Transverse colon (tissue), 4 donors: ENCODE measurements around the gene KAT2A. TPM values are rescaled to one million over a fixed set of nuclear protein-coding genes. Genes with fewer than 3 reads are reported as not detected.

Experiments used
- DNase-seq: peaks from one replicate; pipeline ENCODE4 v3.0.0-alpha.2; 2019
- H3K27ac ChIP-seq, 4 donors: fragments of 200-600 bp; sonication (generic); 2 replicates each; pipeline ENCODE4 v1.5.1; 2016 to 2018; ENCODE audit warnings: inconsistent platforms in 4 of 4
- H3K27me3 ChIP-seq: fragments of 200-600 bp; sonication (generic); 2 replicates; pipeline ENCODE4 v1.5.1; 2017; ENCODE audit warnings: inconsistent platforms
- H3K36me3 ChIP-seq, 4 donors: fragments of 200-600 bp; sonication (generic); 2 replicates each; pipeline ENCODE4 v1.5.1; 2017 to 2019; ENCODE audit warnings: inconsistent platforms in 4 of 4
- H3K4me1 ChIP-seq, 4 donors: fragments of 200-600 bp; sonication (generic); 2 replicates each; pipeline ENCODE4 v1.5.1; 2017 to 2020; ENCODE audit warnings: inconsistent platforms in 4 of 4
- H3K4me3 ChIP-seq, 4 donors: fragments of 200-600 bp; sonication (generic); 1 replicate in 1 of 4; 2 replicates in 3 of 4; pipeline versions ENCODE4 v1.5.1 to v1.6.1; 2017 to 2019; ENCODE audit warnings: inconsistent platforms in 4 of 4
- H3K9me3 ChIP-seq, 2 donors: fragments of 200-600 bp; sonication (generic); 2 replicates each; pipeline ENCODE4 v1.5.1; 2017 to 2019; ENCODE audit warnings: inconsistent platforms in 2 of 2
- EP300 ChIP-seq: sonication (generic); formaldehyde crosslinking; IDR thresholded peaks from one replicate; pipeline ENCODE4 v1.6.1; 2017; ENCODE audit warnings: antibody characterized with exemption, low read depth
- POLR2A ChIP-seq: fragments of 450-650 bp; IDR thresholded peaks from one replicate; pipeline ENCODE4 v1.6.1; 2016; ENCODE audit warnings: antibody characterized with exemption, mild to moderate bottlenecking, moderate library complexity
- POLR2AphosphoS5 ChIP-seq, 3 donors: sonication (generic); formaldehyde crosslinking; IDR thresholded peaks; one replicate each; pipeline ENCODE4 v1.6.1; 2016; ENCODE audit warnings: antibody characterized with exemption in 3 of 3
- WGBS, 2 donors: methylation state at CpG; one replicate each; pipeline ENCODE4 v1.1.5; 2018; ENCODE audit warnings: low coverage in 1 of 2; 5-methylcytosine and 5-hydroxymethylcytosine counted together
- in situ Hi-C, 4 donors: fragments of 200-750 bp; cut with MboI; loops; one replicate each; pipeline versions ENCODE4 v1.15.0 to v1.15.1; 2017; ENCODE audit warnings: low sequenced_read_pairs in 3 of 4, low pct_ligation_motif_present in 1 of 4, low pct_unique_long_range_greater_than_20kb in 1 of 4
- intact Hi-C: fragments of 100-400 bp; cut with DNase I; formaldehyde crosslinking; loops from one replicate; pipeline ENCODE4 v1.15.1; 2023; ENCODE audit warnings: low total_unique reads
- total RNA-seq, 4 donors: library from RNA; depleted of rRNA; stranded (reverse); fragments of >200 nt; gene quantifications; one replicate each; pipeline ENCODE4 v1.1.0, GENCODE V29; 2016
- TF ChIP-seq, protein P1 (sequence below), 5 experiments: fragments of 200-600 bp in 3 of 5; fragments of 450-650 bp in 2 of 5; sonication (generic) in 3 of 5; IDR thresholded peaks; 1 replicate in 2 of 5; 2 replicates in 3 of 5; pipeline ENCODE4 v1.5.1; 2016 to 2017; ENCODE audit warnings: antibody characterized with exemption in 5 of 5, inconsistent platforms in 3 of 5, mild to moderate bottlenecking in 2 of 5, moderate library complexity in 1 of 5

Gene KAT2A
- total RNA-seq, 4 donors from 2014 or later: 16.9 to 154 (median 48.9) TPM

DNA sequence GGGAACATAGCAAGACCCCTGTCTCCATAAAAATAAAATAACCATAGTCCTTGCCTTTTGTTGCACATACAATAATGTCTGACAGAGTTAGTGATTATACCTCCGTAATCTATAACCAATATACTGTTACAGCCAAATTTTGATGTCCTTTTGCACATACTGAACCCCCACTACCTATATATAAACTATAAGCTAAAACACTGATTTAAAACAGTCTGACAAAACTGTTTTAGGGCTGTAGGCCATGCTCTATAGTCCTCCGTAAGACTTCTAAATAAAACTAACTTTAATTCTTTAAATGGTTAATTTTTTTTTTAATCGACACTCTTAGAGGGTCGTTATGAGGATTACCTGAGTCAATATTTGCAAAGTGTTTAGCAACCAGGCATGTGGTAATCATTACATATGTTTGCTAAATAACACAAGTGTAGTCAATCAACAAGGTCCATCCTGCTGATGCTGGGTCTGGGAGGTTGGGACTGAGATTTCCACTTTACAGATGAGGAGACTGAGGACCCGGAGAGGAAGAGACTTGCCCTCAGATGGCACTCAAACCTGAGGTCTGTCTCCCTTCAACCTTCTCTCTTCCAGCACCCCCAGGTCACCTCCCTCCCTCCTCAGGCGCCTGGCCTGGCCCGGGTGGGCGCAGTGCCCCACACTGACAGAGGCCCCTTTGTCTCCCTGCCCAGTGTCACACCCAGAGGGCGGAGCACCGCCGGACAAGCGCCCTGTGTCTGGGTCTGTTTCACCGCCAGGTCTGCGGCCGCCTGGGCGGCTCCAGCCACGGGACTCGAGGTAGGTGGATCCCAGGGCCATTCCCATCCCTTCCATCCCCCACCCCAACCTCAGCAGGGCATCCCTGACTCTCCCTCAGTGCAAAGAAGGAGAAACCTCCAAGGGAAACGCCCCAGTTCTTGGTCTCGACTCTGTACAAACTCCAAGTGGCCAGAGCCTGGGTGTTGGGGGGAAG, 33.1 kb downstream of the KAT2A start:
- no peak overlapping the region for H3K27ac ChIP-seq
- H3K36me3 ChIP-seq: no peaks in the 10 kb centered on the region
- no peaks in the 10 kb centered on the region for H3K4me1 ChIP-seq
- in situ Hi-C loops (loop anchor here in 1 of 4 donors (25.0 kb wide), 1 partner anchor 351 kb away; the partner anchor contains the start of gene HAP1), intact Hi-C loops (no loop called here)
- H3K9me3 ChIP-seq: no peaks in the 10 kb centered on the region
- no peak for DNase-seq
- no peak overlapping the region for H3K4me3 ChIP-seq
- 36 to 60% methylated on average over 4 to 20 of the region's 20 CpGs for WGBS, 2 donors
- TF ChIP-seq POLR2A (no peak), EP300 (no peak), POLR2AphosphoS5 (IDR thresholded peaks at IDR 0.05) (no peak)
- TF ChIP-seq, protein P1, sequence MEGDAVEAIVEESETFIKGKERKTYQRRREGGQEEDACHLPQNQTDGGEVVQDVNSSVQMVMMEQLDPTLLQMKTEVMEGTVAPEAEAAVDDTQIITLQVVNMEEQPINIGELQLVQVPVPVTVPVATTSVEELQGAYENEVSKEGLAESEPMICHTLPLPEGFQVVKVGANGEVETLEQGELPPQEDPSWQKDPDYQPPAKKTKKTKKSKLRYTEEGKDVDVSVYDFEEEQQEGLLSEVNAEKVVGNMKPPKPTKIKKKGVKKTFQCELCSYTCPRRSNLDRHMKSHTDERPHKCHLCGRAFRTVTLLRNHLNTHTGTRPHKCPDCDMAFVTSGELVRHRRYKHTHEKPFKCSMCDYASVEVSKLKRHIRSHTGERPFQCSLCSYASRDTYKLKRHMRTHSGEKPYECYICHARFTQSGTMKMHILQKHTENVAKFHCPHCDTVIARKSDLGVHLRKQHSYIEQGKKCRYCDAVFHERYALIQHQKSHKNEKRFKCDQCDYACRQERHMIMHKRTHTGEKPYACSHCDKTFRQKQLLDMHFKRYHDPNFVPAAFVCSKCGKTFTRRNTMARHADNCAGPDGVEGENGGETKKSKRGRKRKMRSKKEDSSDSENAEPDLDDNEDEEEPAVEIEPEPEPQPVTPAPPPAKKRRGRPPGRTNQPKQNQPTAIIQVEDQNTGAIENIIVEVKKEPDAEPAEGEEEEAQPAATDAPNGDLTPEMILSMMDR (IDR thresholded peaks at IDR 0.05): no peak
- peaks cover 27% of the 10 kb centered on the region for H3K27me3 ChIP-seq

DNA sequence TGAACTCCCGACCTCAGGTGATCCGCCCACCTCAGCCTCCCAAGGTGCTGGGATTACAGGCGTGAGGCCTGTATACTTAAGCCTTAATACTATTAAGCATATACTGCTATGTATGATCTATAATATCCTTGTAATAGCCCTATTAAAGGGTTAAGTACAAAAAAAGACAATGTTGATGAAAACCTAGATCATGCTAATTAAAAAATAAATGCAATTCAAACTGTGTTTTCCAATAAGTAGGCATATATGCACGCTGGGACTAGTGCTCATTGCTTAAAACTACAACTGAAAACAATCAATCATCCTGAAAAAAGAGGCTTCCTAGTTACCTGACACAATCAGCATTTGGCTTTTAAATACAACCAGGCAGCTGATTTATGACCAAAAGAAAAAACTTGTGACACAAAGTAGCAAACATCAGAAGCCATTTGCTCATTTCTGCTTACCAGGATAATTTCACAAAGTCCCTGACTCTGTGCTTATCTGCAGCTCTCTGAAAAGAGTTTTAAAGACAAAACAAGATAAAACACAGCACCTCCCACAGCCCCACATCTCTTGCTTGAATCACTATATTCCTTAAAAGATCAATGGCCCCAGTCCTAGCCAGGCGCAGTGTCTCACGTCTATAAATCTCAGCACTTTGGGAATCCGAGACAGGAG, 34.0 kb downstream of the KAT2A start:
- no peak overlapping the region for H3K27ac ChIP-seq
- in situ Hi-C loops: loop anchor here in 1 of 4 donors (25.0 kb wide), 1 partner anchor 350 kb away; the partner anchor contains the start of gene HAP1
- no peaks in the 10 kb centered on the region for H3K36me3 ChIP-seq
- H3K27me3 ChIP-seq: peaks cover 27% of the 10 kb centered on the region
- H3K4me3 ChIP-seq: no peak overlapping the region
- no peaks in the 10 kb centered on the region for H3K9me3 ChIP-seq
- H3K4me1 ChIP-seq: no peaks in the 10 kb centered on the region
- intact Hi-C loops: no loop called here
- WGBS, 2 donors: 70 to 78% methylated on average over 4 to 7 of the region's 7 CpGs
- DNase-seq: no peak
- TF ChIP-seq POLR2AphosphoS5 (IDR thresholded peaks at IDR 0.05) (no peak), EP300 (no peak), POLR2A (no peak)
- TF ChIP-seq, protein P1 (IDR thresholded peaks at IDR 0.05): no peak

DNA sequence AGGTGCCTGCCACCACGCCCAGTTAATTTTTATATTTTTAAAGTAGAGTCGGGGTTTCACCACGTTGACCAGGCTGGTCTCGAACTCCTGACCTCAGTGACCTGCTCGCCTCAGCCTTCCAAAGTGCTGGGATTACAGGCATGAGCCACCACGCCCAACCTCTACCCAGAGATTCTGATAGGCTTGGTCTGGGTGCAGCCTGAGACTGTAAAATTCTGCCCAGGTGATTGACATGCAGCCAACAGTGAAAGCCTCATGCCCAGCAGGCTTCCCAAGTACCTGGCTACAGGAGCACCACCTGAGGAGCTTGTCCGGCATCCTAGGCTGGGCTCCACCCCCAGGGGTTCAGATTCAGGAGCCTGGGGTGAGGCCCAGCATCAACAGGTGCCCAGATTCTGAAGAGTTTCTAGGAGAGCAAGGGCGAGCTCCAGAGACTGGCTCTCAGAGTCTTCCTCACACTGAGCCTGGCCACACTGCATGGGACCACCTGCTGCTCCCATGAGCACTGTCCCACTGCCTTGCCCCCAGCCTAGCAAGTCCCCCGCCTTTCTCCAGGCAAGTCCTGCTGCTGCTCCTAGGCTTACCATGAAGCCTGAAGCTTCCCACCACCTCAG, 39.5 kb downstream of the KAT2A start:
- Histone ChIP-seq H3K4me3 (no peak overlapping the region), H3K27me3 (no peaks in the 10 kb centered on the region), H3K36me3 (no peaks in the 10 kb centered on the region), H3K27ac (no peak overlapping the region), H3K4me1 (no peaks in the 10 kb centered on the region), H3K9me3 (no peaks in the 10 kb centered on the region)
- in situ Hi-C loops: loop anchor here in 1 of 4 donors (25.0 kb wide), 1 partner anchor 344 kb away; the partner anchor contains the start of gene HAP1
- no peak for TF ChIP-seq POLR2AphosphoS5 (IDR thresholded peaks at IDR 0.05)
- TF ChIP-seq, protein P1 (IDR thresholded peaks at IDR 0.05): no peak
- TF ChIP-seq EP300: no peak
- no peak for TF ChIP-seq POLR2A
- DNase-seq: no peak
- intact Hi-C loops: no loop called here
- WGBS, 2 donors: 47% methylated on average over 9 of the region's 9 CpGs; no CpG with 5 or more reads in 1 of the 2 donors

DNA sequence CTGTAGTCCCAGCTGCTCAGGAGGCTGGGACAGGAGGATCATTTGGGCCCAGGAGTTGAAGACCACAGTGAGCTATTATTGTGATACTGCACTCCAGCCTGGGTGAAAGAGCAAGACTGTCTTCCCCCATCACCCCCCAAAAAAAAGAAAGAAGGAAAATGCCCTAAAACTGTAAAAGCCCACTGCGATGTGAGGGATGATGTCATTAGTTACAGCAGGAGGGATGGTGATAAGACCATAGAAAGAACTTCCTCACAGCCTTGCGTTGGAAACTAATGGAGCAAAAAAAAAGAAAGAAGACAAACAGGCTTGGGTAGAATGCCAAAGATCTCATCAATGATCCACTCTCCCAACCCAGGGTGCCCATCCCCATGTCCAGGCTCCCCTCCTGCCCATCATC, 41.6 kb downstream of the KAT2A start:
- Histone ChIP-seq H3K36me3 (no peaks in the 10 kb centered on the region), H3K27ac (no peak overlapping the region), H3K27me3 (no peaks in the 10 kb centered on the region), H3K9me3 (no peaks in the 10 kb centered on the region), H3K4me3 (no peak overlapping the region), H3K4me1 (no peaks in the 10 kb centered on the region)
- WGBS, 2 donors: 80 to 82% methylated on average over 2 of the region's 2 CpGs
- intact Hi-C loops (no loop called here), in situ Hi-C loops (loop anchor here in 1 of 4 donors (25.0 kb wide), 1 partner anchor 342 kb away; the partner anchor contains the start of gene HAP1)
- TF ChIP-seq EP300 (no peak), POLR2AphosphoS5 (IDR thresholded peaks at IDR 0.05) (no peak), POLR2A (no peak)
- TF ChIP-seq, protein P1 (IDR thresholded peaks at IDR 0.05): no peak
- DNase-seq: no peak
